Effector memory CD8-positive, alpha-beta T cell (primary cell): ENCODE data around the gene FBXO10.

ENCODE experiments used
- ATAC-seq: fragments of 150-1000 bp; cut with Tn5 transposase; replicated peaks from 2 replicates; pipeline ENCODE4 v1.10.0; 2021; ENCODE audit warnings: mild to moderate bottlenecking, moderate library complexity
- DNase-seq, 3 experiments: peaks; one replicate each; pipeline ENCODE4 v3.0.0; 2021
- H3K27ac Mint-ChIP-seq, 2 donors: one replicate each; pipeline ENCODE4 v1.8.0; 2022; ENCODE audit warnings: mild to moderate bottlenecking in 2 of 2, mixed read lengths in 2 of 2, moderate library complexity in 2 of 2
- H3K27me3 Mint-ChIP-seq, 2 donors: one replicate each; pipeline ENCODE4 v1.8.0; 2022; ENCODE audit warnings: mixed read lengths in 2 of 2
- H3K36me3 Mint-ChIP-seq: one replicate; pipeline ENCODE4 v1.8.0; 2022; ENCODE audit warnings: mild to moderate bottlenecking, moderate library complexity, mixed read lengths; ENCODE audit not compliant: insufficient read depth
- H3K4me1 Mint-ChIP-seq, 2 donors: one replicate each; pipeline ENCODE4 v1.8.0; 2022; ENCODE audit warnings: low read depth in 2 of 2, mixed read lengths in 2 of 2
- H3K4me3 Mint-ChIP-seq, 2 donors: one replicate each; pipeline ENCODE4 v1.8.0; 2022; ENCODE audit warnings: mild to moderate bottlenecking in 2 of 2, mixed read lengths in 2 of 2, moderate library complexity in 2 of 2
- H3K9me3 Mint-ChIP-seq, 2 donors: one replicate each; pipeline ENCODE4 v1.8.0; 2022; ENCODE audit warnings: mixed read lengths in 2 of 2

Gene FBXO10

DNA sequence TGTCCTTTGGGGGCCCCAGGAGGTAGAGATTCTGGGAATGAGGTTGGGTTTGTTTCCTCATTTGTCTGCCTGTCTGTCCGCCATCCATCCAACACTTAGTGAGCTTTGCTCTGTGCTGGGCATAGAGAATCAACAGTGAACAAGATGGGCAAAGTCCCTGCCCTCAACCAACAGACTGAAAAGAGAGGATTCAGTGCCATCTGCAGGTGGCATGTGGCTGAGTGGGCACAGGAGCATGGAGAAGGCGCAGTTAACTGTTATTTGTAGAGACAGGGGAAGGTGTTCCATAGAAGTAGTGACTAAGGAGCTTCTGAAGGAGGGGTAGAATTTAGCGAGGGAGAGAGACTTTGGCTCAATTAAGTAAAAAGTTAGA is 67.4 kb downstream of the FBXO10 start:
- no peaks in the 10 kb centered on the region for H3K27me3 Mint-ChIP-seq
- no peaks in the 10 kb centered on the region for H3K9me3 Mint-ChIP-seq
- no peak overlapping the region for H3K4me3 Mint-ChIP-seq
- H3K27ac Mint-ChIP-seq: peak overlapping the region; percentile 67 to 97
- H3K4me1 Mint-ChIP-seq: peaks cover 11 to 52% of the 10 kb centered on the region in 2 donors
- DNase-seq (no peak), ATAC-seq (no peak)
- peaks cover 45% of the 10 kb centered on the region for H3K36me3 Mint-ChIP-seq

DNA sequence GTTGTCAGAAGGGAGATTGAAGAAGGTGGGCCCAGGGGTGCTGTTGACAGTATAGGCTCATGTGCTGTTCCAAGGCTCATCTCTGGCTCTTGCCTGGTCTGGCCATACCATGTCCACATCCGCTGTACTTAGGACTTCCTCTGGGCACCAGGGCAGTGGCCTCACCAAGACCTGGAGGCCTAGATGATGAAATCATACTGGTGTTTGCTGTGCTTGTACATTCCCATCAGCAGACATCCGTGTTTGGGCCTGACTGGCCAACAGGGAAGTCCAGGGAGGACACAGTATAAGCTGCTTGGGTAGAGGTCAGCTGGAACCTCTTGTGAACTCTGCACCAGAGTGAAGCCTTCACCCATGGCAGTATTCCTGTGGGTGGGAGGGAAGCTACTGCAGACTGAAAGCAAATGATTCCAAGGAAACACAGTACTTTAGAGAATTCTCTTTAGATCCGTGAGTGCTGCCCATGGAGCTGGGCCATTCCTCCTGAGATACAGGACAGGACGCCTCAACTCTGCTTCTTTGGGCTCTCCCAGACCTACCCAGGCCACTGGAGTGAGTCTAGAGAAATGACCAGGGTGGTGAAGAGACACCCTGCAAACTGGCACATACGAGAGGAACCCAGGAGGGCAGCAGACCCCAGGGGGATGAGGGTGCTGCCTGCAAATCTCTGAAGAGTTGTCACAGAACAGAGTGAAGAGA is 67.9 kb downstream of the FBXO10 start:
- H3K27ac Mint-ChIP-seq: peak overlapping the region; percentile 67 to 97

DNA sequence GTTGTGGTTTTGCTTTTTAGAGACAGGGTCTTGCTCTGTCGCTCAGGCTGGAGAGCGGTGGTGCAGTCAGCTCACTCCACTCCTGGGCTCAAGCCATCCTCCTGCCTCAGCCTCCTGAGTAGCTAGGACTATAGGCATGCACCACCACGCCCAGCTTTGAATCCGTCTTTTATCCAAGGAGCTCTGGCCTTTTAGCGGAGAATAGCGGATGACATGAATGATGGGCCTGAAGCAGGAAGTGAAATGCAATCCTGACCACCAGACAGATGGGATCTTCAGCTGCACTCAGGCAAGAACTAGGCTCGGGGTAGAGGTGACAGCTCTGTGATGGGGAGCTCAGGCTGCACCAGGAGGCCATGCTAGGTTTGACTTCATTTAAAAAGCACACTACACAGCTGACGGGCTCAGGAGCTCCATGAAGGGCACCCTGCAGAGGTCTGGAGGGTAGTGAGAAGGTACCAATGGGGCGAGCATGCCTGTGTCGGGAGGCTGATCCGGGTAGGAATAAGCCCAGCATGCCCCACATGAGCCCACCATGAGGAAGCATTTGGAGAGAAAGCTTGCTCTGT is 68.5 kb downstream of the FBXO10 start:
- peaks cover 22 to 55% of the 10 kb centered on the region in 2 donors for H3K4me1 Mint-ChIP-seq

More for the DNA sequence above, 67.9 kb downstream of the FBXO10 start:
- no peaks in the 10 kb centered on the region for H3K27me3 Mint-ChIP-seq
- no peaks in the 10 kb centered on the region for H3K9me3 Mint-ChIP-seq
- ATAC-seq (no peak), DNase-seq (no peak)
- peaks cover 50% of the 10 kb centered on the region for H3K36me3 Mint-ChIP-seq
- H3K4me3 Mint-ChIP-seq: peak overlapping the region in 1 of 2 donors; percentile 80
- peaks cover 16 to 55% of the 10 kb centered on the region in 2 donors for H3K4me1 Mint-ChIP-seq

DNA sequence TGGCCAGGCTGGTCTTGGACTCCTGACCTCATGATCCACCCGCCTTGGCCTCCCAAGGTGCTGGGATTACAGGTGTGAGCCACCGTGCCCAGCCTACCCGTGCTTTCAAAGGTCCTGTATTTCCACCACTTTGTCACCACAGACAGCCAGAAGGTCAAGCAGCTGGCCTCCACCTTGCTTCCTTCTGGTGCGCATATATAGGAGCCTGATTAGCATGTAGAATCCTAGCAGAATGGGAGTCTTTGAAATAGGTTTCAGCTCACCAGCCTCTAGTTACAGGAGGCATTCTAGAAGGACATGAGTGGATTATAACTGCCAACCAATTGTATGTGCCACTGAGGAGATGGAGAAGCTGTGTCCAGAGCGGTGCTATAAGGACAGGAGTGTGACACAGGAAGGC is 71.6 kb downstream of the FBXO10 start:
- DNase-seq: no peak

More for the DNA sequence above, 68.5 kb downstream of the FBXO10 start:
- no peaks in the 10 kb centered on the region for H3K27me3 Mint-ChIP-seq
- H3K9me3 Mint-ChIP-seq: no peaks in the 10 kb centered on the region
- peaks cover 51% of the 10 kb centered on the region for H3K36me3 Mint-ChIP-seq
- DNase-seq: no peak
- peak overlapping the region in 1 of 2 donors; percentile 80 for H3K4me3 Mint-ChIP-seq
- ATAC-seq: no peak
- peak overlapping the region in 1 of 2 donors; percentile 97 for H3K27ac Mint-ChIP-seq

DNA sequence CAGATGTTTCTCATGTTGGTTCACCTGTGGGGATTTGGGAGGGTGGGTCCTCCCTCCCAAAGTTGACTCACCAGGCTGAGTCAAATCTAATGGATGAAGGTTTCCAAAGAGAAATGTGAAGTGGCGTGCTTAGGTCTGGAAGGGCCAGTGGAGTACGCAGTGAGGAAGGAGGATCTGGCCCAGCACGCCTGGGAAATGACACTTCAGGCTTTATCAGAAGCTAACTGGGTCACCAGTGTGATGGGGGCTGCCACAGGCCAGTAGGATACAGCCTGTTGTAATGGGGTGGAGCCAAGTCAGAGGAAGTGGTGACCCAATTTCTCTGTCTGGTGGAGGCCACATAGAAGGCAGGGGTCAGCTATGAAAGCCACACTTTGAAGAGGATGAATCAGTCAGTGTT is 72.4 kb downstream of the FBXO10 start:
- Mint-ChIP-seq H3K36me3 (peaks cover 71% of the 10 kb centered on the region), H3K4me3 (peak overlapping the region; percentile 57 to 80)
- peak; percentile 35 to 66 (median 63) for DNase-seq

More for the DNA sequence above, 71.6 kb downstream of the FBXO10 start:
- Mint-ChIP-seq H3K27ac (peak overlapping the region; percentile 94 to 97), H3K4me3 (peak overlapping the region; percentile 35 to 80), H3K36me3 (peaks cover 64% of the 10 kb centered on the region), H3K27me3 (no peaks in the 10 kb centered on the region), H3K4me1 (peaks cover 22 to 56% of the 10 kb centered on the region in 2 donors), H3K9me3 (no peaks in the 10 kb centered on the region)
- ATAC-seq: no peak

DNA sequence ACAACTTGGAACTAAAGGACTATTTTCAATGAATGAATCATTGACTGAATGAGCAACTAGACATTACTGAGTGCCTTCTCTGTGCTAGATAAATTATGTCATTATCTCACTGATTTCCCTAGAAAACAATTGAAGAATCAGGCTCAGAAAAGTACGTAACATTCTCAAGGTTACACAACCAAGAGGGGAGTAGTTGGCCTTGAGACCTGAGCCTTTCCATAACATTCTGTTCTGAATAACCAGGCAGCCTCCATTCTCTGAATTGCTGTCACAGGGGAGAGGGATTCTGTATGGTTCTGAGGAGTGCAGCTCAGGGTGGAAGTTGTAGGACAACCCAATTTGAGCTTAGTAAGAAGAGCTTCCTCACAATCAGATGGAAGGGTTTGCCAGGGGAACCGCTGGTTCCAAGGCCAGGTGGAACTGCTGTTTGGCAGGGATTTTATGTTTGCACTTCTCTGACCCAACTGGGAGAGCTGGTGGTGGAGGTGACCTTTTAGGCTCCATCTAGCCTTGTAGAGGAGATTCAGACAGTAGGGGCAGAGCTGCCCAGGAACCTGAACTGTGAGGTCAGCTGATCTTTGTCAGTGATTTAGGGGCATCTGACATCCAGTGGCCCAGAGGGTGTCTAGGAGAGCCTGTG is 74.1 kb downstream of the FBXO10 start:
- no peak for DNase-seq
- Mint-ChIP-seq H3K27me3 (no peaks in the 10 kb centered on the region), H3K4me1 (peaks cover 18 to 43% of the 10 kb centered on the region in 2 donors), H3K36me3 (peaks cover 76% of the 10 kb centered on the region), H3K9me3 (no peaks in the 10 kb centered on the region), H3K4me3 (no peak overlapping the region), H3K27ac (peak overlapping the region; percentile 94 to 97)
- no peak for ATAC-seq

More for the DNA sequence above, 72.4 kb downstream of the FBXO10 start:
- ATAC-seq: peak; percentile 96
- H3K27me3 Mint-ChIP-seq: no peaks in the 10 kb centered on the region
- H3K4me1 Mint-ChIP-seq: peaks cover 22 to 56% of the 10 kb centered on the region in 2 donors
- H3K27ac Mint-ChIP-seq: peak overlapping the region; percentile 94 to 97
- H3K9me3 Mint-ChIP-seq: no peaks in the 10 kb centered on the region

DNA sequence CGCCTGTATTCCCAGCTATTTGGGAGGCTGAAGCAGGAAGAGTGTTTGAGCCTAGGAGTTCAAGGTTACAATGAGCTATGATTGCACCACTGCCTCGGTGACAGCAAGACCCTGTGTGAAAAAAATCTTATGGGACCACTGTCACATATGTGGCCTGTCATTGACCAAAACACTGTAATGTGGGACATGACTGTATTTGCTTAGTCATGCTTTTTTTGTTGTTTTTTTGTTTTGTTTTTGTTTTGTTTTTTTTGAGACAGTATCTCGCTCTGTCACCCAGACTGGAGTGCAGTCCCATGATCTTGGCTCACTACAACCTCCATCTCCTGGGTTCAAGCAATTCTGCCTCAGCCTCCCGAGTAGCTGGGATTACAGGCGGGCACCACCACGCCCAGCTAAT is 76.9 kb downstream of the FBXO10 start:
- DNase-seq (no peak), ATAC-seq (no peak)
- no peak overlapping the region for H3K4me3 Mint-ChIP-seq
- H3K27me3 Mint-ChIP-seq: no peaks in the 10 kb centered on the region
- peak overlapping the region in 1 of 2 donors; percentile 67 for H3K27ac Mint-ChIP-seq
- H3K36me3 Mint-ChIP-seq: peaks cover 89% of the 10 kb centered on the region
- H3K9me3 Mint-ChIP-seq: no peaks in the 10 kb centered on the region
- peaks cover 15 to 28% of the 10 kb centered on the region in 2 donors for H3K4me1 Mint-ChIP-seq

DNA sequence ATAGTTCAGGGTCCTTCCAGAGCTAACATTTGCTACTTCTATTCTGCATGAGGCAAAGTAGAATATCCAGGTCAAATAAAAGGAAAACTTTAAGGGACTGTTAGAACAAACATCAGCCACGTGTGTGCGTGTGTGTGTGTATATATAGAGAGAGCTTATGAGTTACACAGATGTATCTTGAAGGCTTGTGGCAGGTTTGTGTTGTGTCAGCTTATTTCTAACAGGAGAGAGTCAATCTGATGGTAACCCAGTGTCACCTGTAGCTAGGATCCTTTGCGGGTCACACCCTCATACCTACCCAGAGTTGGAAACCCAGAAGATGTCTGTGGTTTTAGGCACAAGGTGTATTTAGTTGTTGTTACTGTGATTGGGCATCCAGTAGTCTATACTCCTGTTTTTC is 77.7 kb downstream of the FBXO10 start:
- Mint-ChIP-seq H3K4me1 (peaks cover 8 to 21% of the 10 kb centered on the region in 2 donors), H3K4me3 (no peak overlapping the region), H3K9me3 (no peaks in the 10 kb centered on the region), H3K36me3 (peaks cover 84% of the 10 kb centered on the region), H3K27ac (no peak overlapping the region), H3K27me3 (no peaks in the 10 kb centered on the region)
- no peak for ATAC-seq
- no peak for DNase-seq

DNA sequence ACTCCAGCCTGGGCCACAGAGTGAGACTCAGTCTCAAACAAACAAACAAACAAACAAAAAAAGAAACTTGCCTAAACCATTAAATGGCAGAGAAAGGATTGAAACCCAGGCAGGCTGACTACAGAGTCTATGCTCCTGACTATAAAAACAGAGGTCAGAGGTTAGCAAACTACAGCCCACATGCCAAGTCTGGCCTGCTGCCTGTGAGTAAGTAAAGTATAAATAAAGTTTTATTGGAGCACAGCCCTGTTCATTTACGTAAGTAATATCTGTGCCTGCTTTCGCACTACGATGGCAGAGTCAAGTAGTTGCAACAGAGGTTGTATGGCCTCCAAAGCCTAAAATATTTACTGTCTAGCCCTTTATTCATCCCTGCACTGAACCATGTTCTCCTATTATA is 78.9 kb downstream of the FBXO10 start:
- peaks cover 0 to 14% of the 10 kb centered on the region in 2 donors for H3K4me1 Mint-ChIP-seq
- H3K36me3 Mint-ChIP-seq: peaks cover 80% of the 10 kb centered on the region
- H3K27ac Mint-ChIP-seq: no peak overlapping the region
- no peaks in the 10 kb centered on the region for H3K9me3 Mint-ChIP-seq
- no peaks in the 10 kb centered on the region for H3K27me3 Mint-ChIP-seq
- no peak for ATAC-seq
- H3K4me3 Mint-ChIP-seq: no peak overlapping the region
- DNase-seq: no peak

DNA sequence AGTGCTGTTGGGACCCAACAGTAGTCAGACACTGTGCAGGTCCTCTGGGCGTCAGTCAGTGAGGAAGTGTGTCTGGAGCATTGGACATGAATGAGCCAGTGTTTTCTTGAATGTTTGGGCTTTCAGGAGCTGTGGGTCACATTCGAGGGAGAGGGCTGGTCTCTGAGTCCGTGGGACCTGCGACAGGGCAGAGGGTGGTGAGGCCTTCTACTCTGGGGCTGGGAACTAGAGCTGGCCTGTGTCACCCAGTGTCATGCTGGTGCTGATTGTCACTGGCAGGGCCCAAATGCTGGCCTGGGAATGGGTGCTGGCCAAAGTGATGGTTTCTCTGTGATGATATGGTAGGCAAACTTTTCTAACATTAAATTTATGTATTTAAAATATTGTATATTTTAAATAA is 80.2 kb downstream of the FBXO10 start:
- no peak for DNase-seq
- H3K4me3 Mint-ChIP-seq: no peak overlapping the region
- peaks cover 0 to 10% of the 10 kb centered on the region in 2 donors for H3K4me1 Mint-ChIP-seq
- no peaks in the 10 kb centered on the region for H3K9me3 Mint-ChIP-seq
- ATAC-seq: no peak
- H3K36me3 Mint-ChIP-seq: peaks cover 83% of the 10 kb centered on the region
- no peaks in the 10 kb centered on the region for H3K27me3 Mint-ChIP-seq
- peak overlapping the region in 1 of 2 donors; percentile 11 for H3K27ac Mint-ChIP-seq

DNA sequence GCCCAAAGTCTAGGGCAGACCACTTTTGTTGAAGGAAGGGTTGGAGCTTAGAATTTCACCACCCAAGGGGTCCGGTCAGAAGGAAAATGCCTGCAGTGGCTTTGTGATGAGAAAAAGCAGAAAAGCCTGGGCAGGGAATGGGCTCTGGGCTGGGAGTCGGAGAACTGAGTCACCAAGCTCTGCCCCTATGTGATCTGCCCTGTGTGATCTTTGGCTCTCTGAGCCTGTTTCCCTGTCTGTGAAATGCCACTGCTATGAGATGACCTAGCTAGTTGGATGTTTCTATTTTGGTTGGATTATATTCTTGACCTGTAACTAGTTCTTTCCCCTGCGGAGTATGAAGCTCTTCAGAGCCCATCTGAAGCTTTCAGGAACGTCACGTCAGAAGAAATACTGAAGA is 80.6 kb downstream of the FBXO10 start:
- Mint-ChIP-seq H3K4me1 (peaks cover 0 to 10% of the 10 kb centered on the region in 2 donors), H3K9me3 (no peaks in the 10 kb centered on the region), H3K27ac (peak overlapping the region in 1 of 2 donors; percentile 11), H3K27me3 (no peaks in the 10 kb centered on the region), H3K4me3 (no peak overlapping the region), H3K36me3 (peaks cover 83% of the 10 kb centered on the region)
- ATAC-seq (no peak), DNase-seq (no peak)

DNA sequence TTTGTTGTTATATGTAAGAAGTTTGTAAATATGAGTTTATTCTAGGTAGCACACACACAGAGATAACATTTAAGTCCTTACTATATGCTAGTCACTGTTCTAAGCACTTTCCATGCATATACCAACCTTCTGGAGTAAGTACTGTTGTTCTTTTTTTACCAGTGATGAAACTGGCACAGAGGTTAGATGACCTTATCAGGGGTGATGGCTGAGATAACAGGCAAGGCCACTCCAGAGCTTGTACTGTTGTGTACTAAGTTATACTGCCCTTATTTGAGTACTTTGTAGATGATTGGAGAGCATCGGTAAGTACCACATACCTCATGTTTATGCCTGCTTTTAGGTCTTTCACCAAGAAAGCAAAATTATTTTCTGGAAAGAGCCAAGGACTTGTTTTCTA is 84.2 kb downstream of the FBXO10 start:
- DNase-seq (no peak), ATAC-seq (no peak)
- H3K27me3 Mint-ChIP-seq: no peaks in the 10 kb centered on the region
- H3K4me1 Mint-ChIP-seq: peaks cover 12 to 16% of the 10 kb centered on the region in 2 donors
- H3K4me3 Mint-ChIP-seq: no peak overlapping the region
- peaks cover 74% of the 10 kb centered on the region for H3K36me3 Mint-ChIP-seq
- no peaks in the 10 kb centered on the region for H3K9me3 Mint-ChIP-seq
- no peak overlapping the region for H3K27ac Mint-ChIP-seq

DNA sequence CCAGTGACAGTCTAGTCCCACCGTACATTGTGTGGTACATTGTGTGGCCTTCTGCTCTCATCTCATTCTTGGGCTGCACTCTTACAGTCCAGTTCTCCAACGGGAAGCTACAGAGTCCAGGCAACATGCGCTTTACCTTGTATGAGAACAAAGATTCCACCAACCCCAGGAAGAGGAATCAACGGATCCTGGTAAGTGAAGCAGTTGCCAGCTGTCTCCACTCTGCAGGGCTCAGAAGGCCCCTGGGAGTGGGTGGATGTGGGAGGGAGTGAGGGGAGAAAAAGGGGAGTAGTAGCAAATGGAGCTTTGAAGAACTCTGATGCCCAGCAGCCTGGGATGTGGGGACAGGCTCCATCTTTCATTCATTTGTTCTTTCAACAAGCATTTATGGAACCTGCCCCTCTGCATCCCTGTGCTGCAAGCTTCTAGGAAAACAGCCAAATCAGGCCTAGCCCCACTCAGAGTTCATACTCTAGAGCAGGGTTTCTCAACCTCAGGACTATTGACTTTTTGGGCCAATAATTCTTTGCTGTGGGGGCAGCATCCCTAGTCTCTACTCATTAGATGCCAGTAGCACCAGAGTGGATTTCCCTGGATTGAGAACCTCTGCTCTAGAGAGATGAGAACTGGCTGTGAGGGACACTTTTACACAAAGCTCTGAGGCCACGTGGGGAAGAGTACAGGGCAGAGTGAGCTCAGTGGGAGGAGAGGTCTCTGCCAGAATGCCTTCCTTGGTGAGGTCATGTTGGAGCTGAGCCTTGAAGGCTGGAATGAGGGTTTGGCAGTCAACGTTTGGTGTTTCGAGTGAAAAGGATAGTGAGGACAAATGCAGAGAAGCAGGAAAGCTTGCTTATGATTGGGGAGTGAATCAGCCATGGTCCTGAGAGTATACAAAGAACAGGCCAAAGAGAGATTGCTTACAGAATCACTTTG is 89.3 kb downstream of the FBXO10 start:
- ATAC-seq (no peak), DNase-seq (no peak)
- H3K36me3 Mint-ChIP-seq: peaks cover 42% of the 10 kb centered on the region
- H3K27ac Mint-ChIP-seq: peak overlapping the region; percentile 87 to 98
- peak overlapping the region; percentile 90 to 97 for H3K4me3 Mint-ChIP-seq
- H3K9me3 Mint-ChIP-seq: no peaks in the 10 kb centered on the region
- H3K4me1 Mint-ChIP-seq: peaks cover 28 to 30% of the 10 kb centered on the region in 2 donors
- H3K27me3 Mint-ChIP-seq: peaks cover 2 to 4% of the 10 kb centered on the region in 2 donors
